IMR-90 (cell line): ENCODE data around the gene RALGAPB.

Source experiments
- ELK1 ChIP-seq: fragments of 150-350 bp; IDR thresholded peaks from 2 replicates; pipeline ENCODE4 v1.6.1; 2016; ENCODE audit warnings: low read depth, mild to moderate bottlenecking, low read length, moderate library complexity, borderline replicate concordance
- FOS ChIP-seq: fragments of 150-350 bp; IDR thresholded peaks from 2 replicates; pipeline ENCODE4 v1.6.1; 2016; ENCODE audit warnings: low read depth, low read length
- MAFK ChIP-seq: IDR thresholded peaks from 2 replicates; pipeline ENCODE4 v1.6.1; 2012; ENCODE audit warnings: low read depth, low read length, improper control_type of control experiment
- MAZ ChIP-seq: IDR thresholded peaks from 2 replicates; pipeline ENCODE4 v1.6.1; 2012; ENCODE audit warnings: low read depth, mild to moderate bottlenecking, low read length, improper control_type of control experiment, moderate library complexity, borderline replicate concordance
- POLR2A ChIP-seq: IDR thresholded peaks from 2 replicates; pipeline ENCODE4 v1.6.1; 2012; ENCODE audit warnings: mild to moderate bottlenecking, low read depth, low read length
- RCOR1 ChIP-seq: IDR thresholded peaks from 2 replicates; pipeline ENCODE4 v1.6.1; 2012; ENCODE audit warnings: mild to moderate bottlenecking, low read length, improper control_type of control experiment; ENCODE audit not compliant: insufficient replicate concordance
- RFX5 ChIP-seq: IDR thresholded peaks from 2 replicates; pipeline ENCODE4 v1.8.0; 2012; ENCODE audit warnings: low read depth, mild to moderate bottlenecking, low read length, moderate library complexity
- TF ChIP-seq, protein P1 (sequence below): conservative IDR thresholded peaks from 2 replicates; pipeline ENCODE4 v1.5.1; 2012; ENCODE audit warnings: mild to moderate bottlenecking, low read depth, low read length, improper control_type of control experiment

GRCh38 chr20:38450412-38450975 lies 22.1 kb upstream of the RALGAPB start:
- TF ChIP-seq, protein P1, sequence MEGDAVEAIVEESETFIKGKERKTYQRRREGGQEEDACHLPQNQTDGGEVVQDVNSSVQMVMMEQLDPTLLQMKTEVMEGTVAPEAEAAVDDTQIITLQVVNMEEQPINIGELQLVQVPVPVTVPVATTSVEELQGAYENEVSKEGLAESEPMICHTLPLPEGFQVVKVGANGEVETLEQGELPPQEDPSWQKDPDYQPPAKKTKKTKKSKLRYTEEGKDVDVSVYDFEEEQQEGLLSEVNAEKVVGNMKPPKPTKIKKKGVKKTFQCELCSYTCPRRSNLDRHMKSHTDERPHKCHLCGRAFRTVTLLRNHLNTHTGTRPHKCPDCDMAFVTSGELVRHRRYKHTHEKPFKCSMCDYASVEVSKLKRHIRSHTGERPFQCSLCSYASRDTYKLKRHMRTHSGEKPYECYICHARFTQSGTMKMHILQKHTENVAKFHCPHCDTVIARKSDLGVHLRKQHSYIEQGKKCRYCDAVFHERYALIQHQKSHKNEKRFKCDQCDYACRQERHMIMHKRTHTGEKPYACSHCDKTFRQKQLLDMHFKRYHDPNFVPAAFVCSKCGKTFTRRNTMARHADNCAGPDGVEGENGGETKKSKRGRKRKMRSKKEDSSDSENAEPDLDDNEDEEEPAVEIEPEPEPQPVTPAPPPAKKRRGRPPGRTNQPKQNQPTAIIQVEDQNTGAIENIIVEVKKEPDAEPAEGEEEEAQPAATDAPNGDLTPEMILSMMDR: no peak
- TF ChIP-seq POLR2A: no peak
- TF ChIP-seq MAZ: no peak
- TF ChIP-seq MAFK: no peak
- TF ChIP-seq FOS: peak; percentile 27; the same call in 1 of the 2 replicates
- TF ChIP-seq RCOR1: no peak
- TF ChIP-seq ELK1: no peak
- TF ChIP-seq RFX5: no peak
